IMR-90 (cell line): ENCODE measurements around the gene STEAP4. TPM values are rescaled to one million over a fixed set of nuclear protein-coding genes. Genes with fewer than 3 reads are reported as not detected.

Source experiments
- ATAC-seq: fragments of 200-7000 bp; cut with Tn5 transposase; 2 replicates; pipeline ENCODE4 v1.9.1; 2020; ENCODE audit warnings: low read depth, mild to moderate bottlenecking, moderate library complexity
- BruUV-seq: library from RNA; stranded (reverse); fragments of 400-500 nt; replicated peaks from 2 replicates; lab custom pipeline; 2021; lab: Mats Ljungman, UMichigan
- CTCF ChIA-PET: fragments of 300-600 bp; formaldehyde crosslinking; extraction: SDS; loops from one replicate; lab custom pipeline; 2021; ENCODE audit warnings: antibody characterized with exemption; lab: Yijun Ruan, JAX
- POLR2A ChIA-PET: fragments of 300-600 bp; sonication (Branson Sonifier 250); formaldehyde crosslinking; loops from one replicate; lab custom pipeline; 2022; ENCODE audit warnings: antibody characterized with exemption; ENCODE audit not compliant: unreplicated experiment; lab: Charles Lee
- DNase-seq: peaks from one replicate; pipeline ENCODE4 v3.0.0; 2013
- H2AFZ ChIP-seq: replicated peaks from 2 replicates; pipeline ENCODE3; 2013; ENCODE audit warnings: low read length, mild to moderate bottlenecking; ENCODE audit not compliant: poor library complexity
- H2AK5ac ChIP-seq: 2 replicates; pipeline ENCODE4 v1.6.1; 2013; ENCODE audit warnings: low read depth, low read length, inconsistent platforms
- H2AK9ac ChIP-seq: replicated peaks from 2 replicates; pipeline ENCODE3; 2013; ENCODE audit warnings: mild to moderate bottlenecking, low read depth, low read length, moderate library complexity; ENCODE audit not compliant: poor library complexity
- H2BK120ac ChIP-seq: 2 replicates; pipeline ENCODE4 v1.6.1; 2013; ENCODE audit warnings: low read depth, low read length, inconsistent platforms
- H2BK15ac ChIP-seq: 3 replicates; pipeline ENCODE4 v1.6.1; 2013; ENCODE audit warnings: low read depth, low read length, inconsistent platforms
- H2BK20ac ChIP-seq: 2 replicates; pipeline ENCODE4 v1.6.1; 2013; ENCODE audit warnings: low read depth, mild to moderate bottlenecking, inconsistent platforms, low read length, moderate library complexity
- H2BK5ac ChIP-seq: 2 replicates; pipeline ENCODE4 v1.6.1; 2013; ENCODE audit warnings: mild to moderate bottlenecking, low read depth, low read length, inconsistent platforms; ENCODE audit not compliant: poor library complexity, severe bottlenecking
- H3K14ac ChIP-seq: replicated peaks from 2 replicates; pipeline ENCODE4 v1.6.1; 2013; ENCODE audit warnings: low read depth, low read length, inconsistent platforms
- H3K18ac ChIP-seq: 2 replicates; pipeline ENCODE4 v1.6.1; 2013; ENCODE audit warnings: low read depth, low read length, control low read depth
- H3K23ac ChIP-seq: 2 replicates; pipeline ENCODE4 v1.6.1; 2013; ENCODE audit warnings: low read depth, low read length, inconsistent platforms
- H3K27ac ChIP-seq: 2 replicates; pipeline ENCODE4 v1.5.1; 2013; ENCODE audit warnings: mild to moderate bottlenecking, control low read depth, low read length; ENCODE audit not compliant: insufficient read depth
- H3K27me3 ChIP-seq: 2 replicates; pipeline ENCODE4 v1.6.1; 2013; ENCODE audit warnings: low read length; ENCODE audit not compliant: control insufficient read depth, insufficient read depth
- H3K36me3 ChIP-seq: 2 replicates; pipeline ENCODE4 v1.6.1; 2013; ENCODE audit warnings: low read length, mixed read lengths; ENCODE audit not compliant: control insufficient read depth, insufficient read depth
- H3K4ac ChIP-seq: 2 replicates; pipeline ENCODE4 v1.6.1; 2013; ENCODE audit warnings: low read depth, low read length, inconsistent platforms
- H3K4me1 ChIP-seq: 2 replicates; pipeline ENCODE4 v1.6.1; 2013; ENCODE audit warnings: low read length, mixed read lengths; ENCODE audit not compliant: control insufficient read depth, insufficient read depth
- H3K4me2 ChIP-seq: 2 replicates; pipeline ENCODE4 v1.6.1; 2013; ENCODE audit warnings: low read depth, mild to moderate bottlenecking, control low read depth, low read length, moderate library complexity
- H3K4me3 ChIP-seq: 2 replicates; pipeline ENCODE4 v1.5.1; 2013; ENCODE audit warnings: low read depth, mild to moderate bottlenecking, control low read depth, low read length, moderate library complexity; ENCODE audit not compliant: insufficient read depth
- H3K56ac ChIP-seq: 2 replicates; pipeline ENCODE4 v1.6.1; 2013; ENCODE audit warnings: low read length, inconsistent platforms; ENCODE audit not compliant: insufficient read depth; ENCODE audit errors: extremely low read depth
- H3K79me1 ChIP-seq, 2 experiments: 2 replicates each; pipeline ENCODE4 v1.6.1; 2013; ENCODE audit warnings: low read length in 2 of 2, inconsistent platforms in 1 of 2, low read depth in 1 of 2
- H3K9ac ChIP-seq: 2 replicates; pipeline ENCODE4 v1.6.1; 2013; ENCODE audit warnings: low read depth, low read length, control low read depth
- H3K9me1 ChIP-seq: 2 replicates; pipeline ENCODE4 v1.6.1; 2013; ENCODE audit warnings: low read length, inconsistent platforms; ENCODE audit not compliant: insufficient read depth
- H3K9me3 ChIP-seq: 2 replicates; pipeline ENCODE4 v1.6.1; 2013; ENCODE audit warnings: low read length; ENCODE audit not compliant: control insufficient read depth, insufficient read depth
- H4K20me1 ChIP-seq: 2 replicates; pipeline ENCODE4 v1.6.1; 2013; ENCODE audit warnings: low read length, inconsistent platforms; ENCODE audit not compliant: insufficient read depth
- H4K5ac ChIP-seq: 2 replicates; pipeline ENCODE4 v1.6.1; 2013; ENCODE audit warnings: mild to moderate bottlenecking, low read depth, low read length, control low read depth
- H4K8ac ChIP-seq, 2 experiments: 2 replicates each; pipeline ENCODE4 v1.6.1; 2013; ENCODE audit warnings: low read depth in 2 of 2, low read length in 2 of 2, control low read depth in 1 of 2, inconsistent platforms in 1 of 2
- H4K91ac ChIP-seq: 2 replicates; pipeline ENCODE4 v1.6.1; 2013; ENCODE audit warnings: low read depth, low read length, inconsistent platforms; ENCODE audit not compliant: insufficient read depth
- BHLHE40 ChIP-seq: fragments of 150-350 bp; IDR thresholded peaks from 2 replicates; pipeline ENCODE4 v1.6.1; 2016; ENCODE audit warnings: mild to moderate bottlenecking, low read depth, low read length
- CEBPB ChIP-seq: IDR thresholded peaks from 2 replicates; pipeline ENCODE4 v1.6.1; 2012; ENCODE audit warnings: low read depth, low read length, improper control_type of control experiment
- CHD1 ChIP-seq: IDR thresholded peaks from 2 replicates; pipeline ENCODE4 v1.6.1; 2012; ENCODE audit warnings: low read depth, low read length, improper control_type of control experiment
- FOS ChIP-seq: fragments of 150-350 bp; IDR thresholded peaks from 2 replicates; pipeline ENCODE4 v1.6.1; 2016; ENCODE audit warnings: low read depth, low read length
- MXI1 ChIP-seq: IDR thresholded peaks from 2 replicates; pipeline ENCODE4 v1.6.1; 2012; ENCODE audit warnings: low read depth, mild to moderate bottlenecking, low read length, moderate library complexity, borderline replicate concordance
- NFE2L2 ChIP-seq: fragments of 150-350 bp; IDR thresholded peaks from 2 replicates; pipeline ENCODE4 v1.6.1; 2016; ENCODE audit warnings: low read depth, mild to moderate bottlenecking, low read length
- POLR2A ChIP-seq: IDR thresholded peaks from 2 replicates; pipeline ENCODE4 v1.6.1; 2012; ENCODE audit warnings: mild to moderate bottlenecking, low read depth, low read length
- RAD21 ChIP-seq: IDR thresholded peaks from 2 replicates; pipeline ENCODE4 v1.6.1; 2012; ENCODE audit warnings: low read length, improper control_type of control experiment
- RCOR1 ChIP-seq: IDR thresholded peaks from 2 replicates; pipeline ENCODE4 v1.6.1; 2012; ENCODE audit warnings: mild to moderate bottlenecking, low read length, improper control_type of control experiment; ENCODE audit not compliant: insufficient replicate concordance
- SMC3 ChIP-seq: fragments of 150-350 bp; IDR thresholded peaks from 2 replicates; pipeline ENCODE4 v1.6.1; 2016; ENCODE audit warnings: low read depth, mild to moderate bottlenecking, antibody characterized with exemption, low read length, moderate library complexity
- dilution Hi-C: fragments of 300-500 bp; cut with HindIII; formaldehyde crosslinking; loops from one replicate; pipeline ENCODE4 v1.14.3; 2018; ENCODE audit warnings: low sequenced_read_pairs; ENCODE audit not compliant: unreplicated experiment
- in situ Hi-C: fragments of 300-500 bp; cut with MboI; formaldehyde crosslinking; loops from 3 replicates; pipeline ENCODE4 v1.14.3; 2019; ENCODE audit warnings: low sequenced_read_pairs, inconsistent platforms, mixed read lengths
- intact Hi-C: fragments of 100-400 bp; cut with micrococcal nuclease; formaldehyde crosslinking; loops from 2 replicates; pipeline ENCODE4 v1.10.0; 2022
- polyA plus RNA-seq, 3 experiments: library from polyadenylated mRNA; depleted of rRNA; stranded (reverse); fragments of >200 nt; gene quantifications; 2 replicates each; pipeline ENCODE4 v1.2.3, GENCODE V29; 2012; ENCODE audit warnings: low replicate concordance in 1 of 3
- total RNA-seq: library from RNA; depleted of rRNA; stranded (reverse); fragments of >200 nt; gene quantifications from 2 replicates; pipeline ENCODE4 v1.2.3, GENCODE V29; 2012
- TF ChIP-seq, protein P1 (sequence below): fragments of 150-350 bp; IDR thresholded peaks from 2 replicates; pipeline ENCODE4 v1.6.1; 2016; ENCODE audit warnings: low read depth, mild to moderate bottlenecking, low read length, moderate library complexity, borderline replicate concordance
- TF ChIP-seq, protein P2 (sequence below): fragments of 150-350 bp; IDR thresholded peaks from 2 replicates; pipeline ENCODE4 v1.6.1; 2017; ENCODE audit warnings: mild to moderate bottlenecking, antibody characterized with exemption, low read length, low read depth

STEAP4 gene
- total and polyA plus RNA-seq, 2 of the 4 experiments (the other 2 are of a cell fraction) = not detected

DNA sequence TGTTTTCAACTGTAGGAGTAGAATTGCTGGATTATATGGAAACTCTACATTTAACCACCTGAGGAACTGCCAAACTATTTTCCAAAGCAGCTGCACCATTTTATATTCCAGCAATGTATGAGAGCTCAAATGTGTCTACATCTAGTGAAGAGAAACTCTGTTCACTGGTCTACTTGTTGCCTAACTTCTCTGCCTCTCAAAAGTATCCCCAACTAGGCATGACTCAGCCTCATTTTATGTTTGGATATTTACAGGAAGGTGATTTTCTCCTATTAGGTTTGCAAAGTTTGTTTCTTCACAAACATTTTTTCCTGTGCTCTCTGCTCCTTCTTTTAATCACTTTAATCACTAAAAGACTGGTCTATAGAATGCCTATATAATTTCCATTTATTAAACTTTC lies 49.8 kb downstream of the STEAP4 start:
- Histone ChIP-seq H3K9ac (no peak overlapping the region), H4K8ac (no peak overlapping the region), H3K36me3 (no peaks in the 10 kb centered on the region), H3K4me1 (no peaks in the 10 kb centered on the region), H2AK5ac (no peak overlapping the region), H4K20me1 (no peaks in the 10 kb centered on the region), H3K27me3 (no peaks in the 10 kb centered on the region), H2BK20ac (no peak overlapping the region), H4K91ac (no peak overlapping the region), H3K79me1 (no peaks in the 10 kb centered on the region), H3K18ac (no peak overlapping the region), H3K4ac (no peak overlapping the region), H2BK15ac (no peak overlapping the region), H3K4me2 (no peak overlapping the region), H4K5ac (no peak overlapping the region), H3K23ac (no peak overlapping the region), H3K9me1 (no peaks in the 10 kb centered on the region), H3K4me3 (no peak overlapping the region), H2AK9ac (no peak overlapping the region), H3K14ac (no peak overlapping the region), H3K56ac (no peak overlapping the region), H2BK5ac (no peak overlapping the region), H3K9me3 (peaks cover 5% of the 10 kb centered on the region), H2BK120ac (no peak overlapping the region), H3K27ac (no peak overlapping the region), H2AFZ (no peak overlapping the region)
- in situ Hi-C loops (loop anchor here (25.0 kb wide), 1 partner anchor 1830 kb away; no protein-coding TSS in a partner anchor), dilution Hi-C loops (no loop called here), intact Hi-C loops (no loop called here)
- POLR2A ChIA-PET = no interaction called here
- no TSS peak for BruUV-seq
- CTCF ChIA-PET = no interaction called here
- ATAC-seq (no peak), DNase-seq (no peak)
- TF ChIP-seq RAD21 = no peak
- TF ChIP-seq CHD1 = no peak
- TF ChIP-seq NFE2L2 = no peak
- no peak for TF ChIP-seq MXI1
- TF ChIP-seq CEBPB = no peak
- TF ChIP-seq POLR2A = no peak
- no peak for TF ChIP-seq RCOR1
- no peak for TF ChIP-seq FOS
- TF ChIP-seq BHLHE40 = no peak
- no peak for TF ChIP-seq SMC3
- TF ChIP-seq, protein P1, sequence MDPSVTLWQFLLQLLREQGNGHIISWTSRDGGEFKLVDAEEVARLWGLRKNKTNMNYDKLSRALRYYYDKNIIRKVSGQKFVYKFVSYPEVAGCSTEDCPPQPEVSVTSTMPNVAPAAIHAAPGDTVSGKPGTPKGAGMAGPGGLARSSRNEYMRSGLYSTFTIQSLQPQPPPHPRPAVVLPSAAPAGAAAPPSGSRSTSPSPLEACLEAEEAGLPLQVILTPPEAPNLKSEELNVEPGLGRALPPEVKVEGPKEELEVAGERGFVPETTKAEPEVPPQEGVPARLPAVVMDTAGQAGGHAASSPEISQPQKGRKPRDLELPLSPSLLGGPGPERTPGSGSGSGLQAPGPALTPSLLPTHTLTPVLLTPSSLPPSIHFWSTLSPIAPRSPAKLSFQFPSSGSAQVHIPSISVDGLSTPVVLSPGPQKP = no peak
- TF ChIP-seq, protein P2, sequence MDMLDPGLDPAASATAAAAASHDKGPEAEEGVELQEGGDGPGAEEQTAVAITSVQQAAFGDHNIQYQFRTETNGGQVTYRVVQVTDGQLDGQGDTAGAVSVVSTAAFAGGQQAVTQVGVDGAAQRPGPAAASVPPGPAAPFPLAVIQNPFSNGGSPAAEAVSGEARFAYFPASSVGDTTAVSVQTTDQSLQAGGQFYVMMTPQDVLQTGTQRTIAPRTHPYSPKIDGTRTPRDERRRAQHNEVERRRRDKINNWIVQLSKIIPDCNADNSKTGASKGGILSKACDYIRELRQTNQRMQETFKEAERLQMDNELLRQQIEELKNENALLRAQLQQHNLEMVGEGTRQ = no peak
